A673 (cell line): ENCODE results near the gene F2R. TPM values are rescaled to one million over a fixed set of nuclear protein-coding genes. Genes with fewer than 3 reads are reported as not detected.

ENCODE experiments used
- BruUV-seq: library from RNA; stranded (reverse); fragments of 400-500 nt; replicated peaks from 2 replicates; lab custom pipeline; 2021; lab: Mats Ljungman, UMichigan
- CTCF ChIA-PET: fragments of 300-600 bp; sonication (Branson Sonifier 250); formaldehyde crosslinking; loops from one replicate; lab custom pipeline; 2022; ENCODE audit warnings: antibody characterized with exemption; lab: Charles Lee
- POLR2A ChIA-PET: fragments of 300-600 bp; sonication (Branson Sonifier 250); formaldehyde crosslinking; loops from one replicate; lab custom pipeline; 2022; ENCODE audit warnings: antibody characterized with exemption; ENCODE audit not compliant: low non-redundant PET; lab: Charles Lee
- DNase-seq: peaks from one replicate; pipeline ENCODE4 v3.0.0-alpha.2; 2015; ENCODE audit warnings: low spot score
- H3K27ac ChIP-seq: fragments of 200-600 bp; sonication (generic); 2 replicates; pipeline ENCODE4 v1.5.1; 2016; ENCODE audit warnings: mixed run types, low read depth, mild to moderate bottlenecking, mixed read lengths, antibody characterized with exemption, low read length; ENCODE audit not compliant: poor library complexity, severe bottlenecking
- H3K27me3 ChIP-seq: fragments of 200-600 bp; sonication (generic); replicated peaks from 2 replicates; pipeline ENCODE4 v1.6.1; 2017; ENCODE audit warnings: mixed run types, low read depth, mild to moderate bottlenecking, mixed read lengths, antibody characterized with exemption, low read length; ENCODE audit not compliant: insufficient read depth, poor library complexity
- H3K36me3 ChIP-seq: fragments of 200-600 bp; sonication (generic); 2 replicates; pipeline ENCODE4 v1.6.1; 2016; ENCODE audit warnings: mixed run types, mild to moderate bottlenecking, mixed read lengths, antibody characterized with exemption, low read length; ENCODE audit not compliant: insufficient read depth, poor library complexity, severe bottlenecking
- H3K4me1 ChIP-seq: fragments of 200-600 bp; sonication (generic); 2 replicates; pipeline ENCODE4 v1.6.1; 2017; ENCODE audit warnings: mixed run types, mild to moderate bottlenecking, mixed read lengths, antibody characterized with exemption, low read length; ENCODE audit not compliant: insufficient read depth, poor library complexity, severe bottlenecking
- H3K4me3 ChIP-seq: fragments of 200-600 bp; sonication (generic); 2 replicates; pipeline ENCODE4 v1.5.1; 2016; ENCODE audit warnings: low read depth, mixed run types, mild to moderate bottlenecking, mixed read lengths, low read length; ENCODE audit not compliant: poor library complexity, severe bottlenecking
- H3K9me3 ChIP-seq: fragments of 200-600 bp; sonication (generic); 2 replicates; pipeline ENCODE4 v1.6.1; 2016; ENCODE audit warnings: mixed run types, low read depth, mild to moderate bottlenecking, mixed read lengths, antibody characterized with exemption, low read length; ENCODE audit not compliant: poor library complexity, severe bottlenecking
- CTCF ChIP-seq: fragments of 300-800, 200-600 bp; sonication (generic); conservative IDR thresholded peaks from 2 replicates; pipeline ENCODE4 v1.5.1; 2017; ENCODE audit warnings: low read depth, mild to moderate bottlenecking, antibody characterized with exemption, low read length, moderate library complexity, mixed read lengths
- EZH2 ChIP-seq: fragments of 200-600 bp; sonication (generic); IDR thresholded peaks from 2 replicates; pipeline ENCODE4 v1.6.1; 2017; ENCODE audit warnings: borderline replicate concordance, low read depth, mild to moderate bottlenecking, mixed read lengths, antibody characterized with exemption, low read length; ENCODE audit not compliant: poor library complexity, severe bottlenecking
- intact Hi-C: fragments of 100-400 bp; cut with micrococcal nuclease; formaldehyde crosslinking; loops from one replicate; pipeline ENCODE4 v1.10.0; 2022; ENCODE audit not compliant: unreplicated experiment
- total RNA-seq: library from RNA; stranded (reverse); gene quantifications from 2 replicates; pipeline ENCODE4 v1.2.3, GENCODE V29; 2021

Gene F2R
- total RNA-seq, 1 experiment from 2014 or later, result 83.3 TPM

- peaks cover 5% of the 10 kb centered on the region for H3K9me3 ChIP-seq
- no peaks in the 10 kb centered on the region for H3K27me3 ChIP-seq
- H3K36me3 ChIP-seq, result peaks cover 6% of the 10 kb centered on the region
- TF ChIP-seq CTCF (no peak), EZH2 (no peak)
- no peak for DNase-seq
- POLR2A ChIA-PET, result no interaction called here
- no peak overlapping the region for H3K4me3 ChIP-seq
- intact Hi-C loops, result no loop called here
- CTCF ChIA-PET, result no interaction called here
- BruUV-seq, result no TSS peak
- H3K27ac ChIP-seq, result no peak overlapping the region
- peaks cover 33% of the 10 kb centered on the region for H3K4me1 ChIP-seq
Measured at GRCh38 chr5:76700571-76700970, 15.4 kb upstream of the F2R start.

GRCh38 chr5:76701298-76701697 is 14.6 kb upstream of the F2R start:
- no peak for DNase-seq
- CTCF ChIA-PET, result no interaction called here
- Histone ChIP-seq H3K27me3 (no peaks in the 10 kb centered on the region), H3K36me3 (peaks cover 6% of the 10 kb centered on the region), H3K4me3 (no peak overlapping the region), H3K27ac (no peak overlapping the region), H3K9me3 (peaks cover 5% of the 10 kb centered on the region), H3K4me1 (peaks cover 34% of the 10 kb centered on the region)
- intact Hi-C loops, result no loop called here
- POLR2A ChIA-PET, result no interaction called here
- TF ChIP-seq CTCF, result no peak
- no TSS peak for BruUV-seq

- H3K4me1 ChIP-seq, result peaks cover 50% of the 10 kb centered on the region
- no peaks in the 10 kb centered on the region for H3K27me3 ChIP-seq
- no peak overlapping the region for H3K27ac ChIP-seq
- ChIA-PET POLR2A (no interaction called here), CTCF (no interaction called here)
- DNase-seq, result no peak
- H3K9me3 ChIP-seq, result no peaks in the 10 kb centered on the region
- H3K36me3 ChIP-seq, result no peaks in the 10 kb centered on the region
- BruUV-seq, result no TSS peak
- no peak overlapping the region for H3K4me3 ChIP-seq
- TF ChIP-seq EZH2 (no peak), CTCF (no peak)
- intact Hi-C loops, result no loop called here
Measured at GRCh38 chr5:76703707-76704106, 12.2 kb upstream of the F2R start.
